H1 (cell line): ENCODE data around the gene MDFI. TPM values are rescaled to one million over a fixed set of nuclear protein-coding genes. Genes with fewer than 3 reads are reported as not detected.

Experiments used
- ASH2L ChIP-seq: fragments of 200-600, 300-600 bp; sonication (generic); IDR thresholded peaks from one replicate; pipeline ENCODE4 v1.7.1; 2017; ENCODE audit warnings: low read length
- CBX8 ChIP-seq: fragments of 300-800, 300-1000 bp; sonication (generic); IDR thresholded peaks from 2 replicates; pipeline ENCODE4 v1.7.1; 2016; ENCODE audit warnings: low read depth, low read length, borderline replicate concordance
- CHD2 ChIP-seq: IDR thresholded peaks from 2 replicates; pipeline ENCODE4 v1.6.1; 2012; ENCODE audit warnings: low read length, improper control_type of control experiment
- MAFK ChIP-seq: IDR thresholded peaks from 2 replicates; pipeline ENCODE4 v1.6.1; 2012; ENCODE audit warnings: low read depth, mild to moderate bottlenecking, improper control_type of control experiment, low read length
- NRF1 ChIP-seq: IDR thresholded peaks from 2 replicates; pipeline ENCODE4 v1.6.1; 2011; ENCODE audit warnings: mild to moderate bottlenecking, low read depth, low read length, improper control_type of control experiment
- POU5F1 ChIP-seq: IDR thresholded peaks from 2 replicates; pipeline ENCODE4 v1.6.1; 2011; ENCODE audit warnings: low read depth, mild to moderate bottlenecking, low read length, moderate library complexity
- RXRA ChIP-seq: IDR thresholded peaks from 2 replicates; pipeline ENCODE4 v1.6.1; 2011; ENCODE audit warnings: low read depth, mild to moderate bottlenecking, low read length, moderate library complexity; ENCODE audit not compliant: insufficient read depth
- TBP ChIP-seq: IDR thresholded peaks from 2 replicates; pipeline ENCODE4 v1.6.1; 2011; ENCODE audit warnings: low read depth, low read length, improper control_type of control experiment
- polyA plus RNA-seq, 7 experiments: library from polyadenylated mRNA; depleted of rRNA in 3 of 7; stranded (reverse) in 5 of 7; unstranded in 2 of 7; fragments of >200 nt in 5 of 7; fragments of 200-250 nt in 2 of 7; gene quantifications; 1 replicate in 5 of 7; 2 replicates in 1 of 7; 4 replicates in 1 of 7; pipeline versions ENCODE4 v1.2.1 to v1.2.3, GENCODE V29; 2011 to 2013; ENCODE audit warnings: missing spikeins in 2 of 7, mixed read lengths in 2 of 7
- total RNA-seq: library from RNA; stranded (reverse); fragmentation: NEBNext Ultra II Directional; extraction: Animal tissue kit (Norgen Biotek cat#: 25700); gene quantifications from 2 replicates; pipeline ENCODE4 v1.2.1, GENCODE V29; 2021

Gene MDFI
- total and polyA plus RNA-seq, 2 of the 8 experiments (the other 6 are each of a cell fraction or from before 2014, with no cell fraction given), result 41.0 to 65.6 TPM

- TF ChIP-seq POU5F1 (no peak), ASH2L (no peak), MAFK (no peak), RXRA (no peak), NRF1 (no peak), TBP (no peak), CBX8 (no peak), CHD2 (no peak)
- TF ChIP-seq, all 59 proteins: peak for 0
Observed at GRCh38 chr6:41683273-41683522, 44.9 kb downstream of the MDFI start (continued).
